ENCODE data around the gene ELOA. TPM values are rescaled to one million over a fixed set of nuclear protein-coding genes. Genes with fewer than 3 reads are reported as not detected.

The ELOA gene
- total RNA-seq, 2 donors from 2014 or later: 33.3 to 42.4 TPM

GRCh38 chr1:23741609-23742008, 1.7 kb upstream of the ELOA start:
- no peak overlapping the region for H3K27ac Mint-ChIP-seq
- peaks cover 2% of the 10 kb centered on the region for H3K4me1 ChIP-seq (ENCODE audit: control insufficient read depth, insufficient read depth, low read length)
- DNase-seq: no peak
- no peak overlapping the region for H3K4me3 Mint-ChIP-seq
- H3K36me3 Mint-ChIP-seq (ENCODE audit: low read depth): peaks cover 12% of the 10 kb centered on the region
- TF ChIP-seq, protein P1, sequence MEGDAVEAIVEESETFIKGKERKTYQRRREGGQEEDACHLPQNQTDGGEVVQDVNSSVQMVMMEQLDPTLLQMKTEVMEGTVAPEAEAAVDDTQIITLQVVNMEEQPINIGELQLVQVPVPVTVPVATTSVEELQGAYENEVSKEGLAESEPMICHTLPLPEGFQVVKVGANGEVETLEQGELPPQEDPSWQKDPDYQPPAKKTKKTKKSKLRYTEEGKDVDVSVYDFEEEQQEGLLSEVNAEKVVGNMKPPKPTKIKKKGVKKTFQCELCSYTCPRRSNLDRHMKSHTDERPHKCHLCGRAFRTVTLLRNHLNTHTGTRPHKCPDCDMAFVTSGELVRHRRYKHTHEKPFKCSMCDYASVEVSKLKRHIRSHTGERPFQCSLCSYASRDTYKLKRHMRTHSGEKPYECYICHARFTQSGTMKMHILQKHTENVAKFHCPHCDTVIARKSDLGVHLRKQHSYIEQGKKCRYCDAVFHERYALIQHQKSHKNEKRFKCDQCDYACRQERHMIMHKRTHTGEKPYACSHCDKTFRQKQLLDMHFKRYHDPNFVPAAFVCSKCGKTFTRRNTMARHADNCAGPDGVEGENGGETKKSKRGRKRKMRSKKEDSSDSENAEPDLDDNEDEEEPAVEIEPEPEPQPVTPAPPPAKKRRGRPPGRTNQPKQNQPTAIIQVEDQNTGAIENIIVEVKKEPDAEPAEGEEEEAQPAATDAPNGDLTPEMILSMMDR (conservative IDR thresholded peaks at IDR 0.05): no peak
- no peaks in the 10 kb centered on the region for H3K27me3 Mint-ChIP-seq (ENCODE audit: insufficient read depth)
- no peaks in the 10 kb centered on the region for H3K27me3 ChIP-seq (ENCODE audit: control insufficient read depth, insufficient read depth, low read length, poor library complexity, severe bottlenecking)
- 93 to 100% methylated on average over 3 to 5 of the region's 5 CpGs for WGBS, 2 experiments (ENCODE audit: insufficient coverage in 1 of 2, insufficient read length in 1 of 2)
- no peaks in the 10 kb centered on the region for H3K9me3 ChIP-seq (ENCODE audit: control insufficient read depth, low read length)
- H3K27ac ChIP-seq (ENCODE audit: low read depth, low read length): no peak overlapping the region
- H3K9ac ChIP-seq (ENCODE audit: extremely low read depth, low read length, poor library complexity, severe bottlenecking): no peak overlapping the region
- peaks cover 22% of the 10 kb centered on the region for H3K4me1 Mint-ChIP-seq
- peaks cover 7% of the 10 kb centered on the region for H3K36me3 ChIP-seq (ENCODE audit: control insufficient read depth, insufficient read depth, low read length)
- no peaks in the 10 kb centered on the region for H3K9me3 Mint-ChIP-seq
- no peak overlapping the region for H3K4me3 ChIP-seq (ENCODE audit: low read length)

- Histone ChIP-seq H3K4me1 (ENCODE audit: control insufficient read depth, insufficient read depth, low read length) (peaks cover 2% of the 10 kb centered on the region), H3K36me3 (ENCODE audit: control insufficient read depth, insufficient read depth, low read length) (peaks cover 19% of the 10 kb centered on the region), H3K27ac (ENCODE audit: low read depth, low read length) (no peak overlapping the region), H3K9ac (ENCODE audit: extremely low read depth, low read length, poor library complexity, severe bottlenecking) (peak overlapping the region; percentile 61), H3K4me3 (ENCODE audit: low read length) (peak overlapping the region; percentile 98), H3K27me3 (ENCODE audit: control insufficient read depth, insufficient read depth, low read length, poor library complexity, severe bottlenecking) (no peaks in the 10 kb centered on the region), H3K9me3 (ENCODE audit: control insufficient read depth, low read length) (no peaks in the 10 kb centered on the region)
- H3K27ac Mint-ChIP-seq: peak overlapping the region; percentile 61
- H3K9me3 Mint-ChIP-seq: no peaks in the 10 kb centered on the region
- TF ChIP-seq, protein P1 (conservative IDR thresholded peaks at IDR 0.05): no peak
- H3K36me3 Mint-ChIP-seq (ENCODE audit: low read depth): peaks cover 15% of the 10 kb centered on the region
- H3K4me3 Mint-ChIP-seq: peak overlapping the region; percentile 81
- H3K4me1 Mint-ChIP-seq: peaks cover 22% of the 10 kb centered on the region
- 17 to 26% methylated on average over 13 to 28 of the region's 28 CpGs for WGBS, 2 experiments (ENCODE audit: insufficient coverage in 1 of 2, insufficient read length in 1 of 2)
- DNase-seq: peak; percentile 89
- no peaks in the 10 kb centered on the region for H3K27me3 Mint-ChIP-seq (ENCODE audit: insufficient read depth)
These were observed 493 bp upstream of the ELOA start for GRCh38 chr1:23742670-23743286.

DNA sequence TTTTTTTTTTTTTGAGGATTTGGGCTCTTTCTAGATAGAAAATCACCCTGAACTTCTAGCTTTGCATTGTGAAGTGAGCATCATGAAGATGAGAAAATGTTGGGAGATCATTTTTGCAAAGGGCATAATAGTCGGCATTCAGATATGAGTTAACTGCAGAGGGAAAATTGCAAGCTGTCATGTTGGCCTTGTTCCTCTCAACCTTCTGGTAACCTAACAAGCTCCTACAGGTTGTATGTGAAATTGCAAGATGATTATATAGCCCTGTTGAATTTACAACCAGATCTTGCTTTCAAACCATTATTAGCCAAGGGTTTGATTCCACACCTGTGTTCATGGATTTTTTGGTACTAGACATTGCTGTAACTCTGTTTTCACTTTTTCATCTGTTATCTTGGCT, 2.2 kb downstream of the ELOA start:
- Histone ChIP-seq H3K27me3 (ENCODE audit: control insufficient read depth, insufficient read depth, low read length, poor library complexity, severe bottlenecking) (no peaks in the 10 kb centered on the region), H3K36me3 (ENCODE audit: control insufficient read depth, insufficient read depth, low read length) (peaks cover 36% of the 10 kb centered on the region), H3K9ac (ENCODE audit: extremely low read depth, low read length, poor library complexity, severe bottlenecking) (no peak overlapping the region), H3K4me3 (ENCODE audit: low read length) (no peak overlapping the region), H3K27ac (ENCODE audit: low read depth, low read length) (no peak overlapping the region), H3K4me1 (ENCODE audit: control insufficient read depth, insufficient read depth, low read length) (peaks cover 2% of the 10 kb centered on the region), H3K9me3 (ENCODE audit: control insufficient read depth, low read length) (no peaks in the 10 kb centered on the region)
- H3K9me3 Mint-ChIP-seq: no peaks in the 10 kb centered on the region
- H3K36me3 Mint-ChIP-seq (ENCODE audit: low read depth): peaks cover 21% of the 10 kb centered on the region
- no peaks in the 10 kb centered on the region for H3K27me3 Mint-ChIP-seq (ENCODE audit: insufficient read depth)
- peak overlapping the region; percentile 26 for H3K27ac Mint-ChIP-seq
- whole genome bisulfite sequencing, 2 experiments (ENCODE audit: insufficient coverage in 1 of 2, insufficient read length in 1 of 2): 95% methylated on average over 1 of the region's 1 CpG; no CpG with 5 or more reads in 1 of the 2 experiments
- peak overlapping the region; percentile 81 for H3K4me3 Mint-ChIP-seq
- TF ChIP-seq, protein P1 (conservative IDR thresholded peaks at IDR 0.05): peak; percentile 63
- H3K4me1 Mint-ChIP-seq: peaks cover 22% of the 10 kb centered on the region
- no peak for DNase-seq

Measured in endodermal cell (in vitro differentiated cells).